AG20443 (cell line): Measurements from ENCODE around the gene TMEM247.
A peak's percentile ranks its signal among the peaks of the same experiment; 100 is the strongest.

Source experiments
- DNase-seq: peaks from one replicate; pipeline ENCODE4 v3.0.0; 2012; ENCODE audit warnings: low spot score, mixed read lengths

The TMEM247 gene

GRCh38 chr2:46489423-46490174 is 10.2 kb downstream of the TMEM247 start:
- DNase-seq: no peak

- peak; percentile 41 for DNase-seq
Measured at GRCh38 chr2:46490521-46491141, 11.3 kb downstream of the TMEM247 start.

DNA sequence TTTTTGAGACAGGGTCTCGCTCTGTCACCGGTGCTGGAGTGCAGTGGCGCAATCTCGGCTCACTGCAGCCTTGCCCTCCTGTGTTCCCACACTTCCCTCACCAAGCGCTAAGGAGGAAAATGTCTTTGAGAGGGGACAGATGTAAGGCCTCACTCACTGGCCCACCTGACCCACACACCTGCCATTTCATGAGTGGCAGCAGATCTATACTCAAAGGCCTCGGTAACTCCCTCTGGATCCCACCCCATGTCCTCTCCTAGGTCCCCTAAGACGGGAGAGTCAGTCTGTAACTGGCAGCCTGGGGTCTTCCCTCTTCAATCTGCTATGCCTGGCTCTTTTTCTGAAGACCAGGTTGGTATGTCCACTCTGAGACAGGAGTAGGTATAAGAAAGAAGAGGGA is 12.9 kb downstream of the TMEM247 start:
- DNase-seq: no peak

GRCh38 chr2:46493241-46493970 is 14.0 kb downstream of the TMEM247 start:
- peak; percentile 58 for DNase-seq

DNA sequence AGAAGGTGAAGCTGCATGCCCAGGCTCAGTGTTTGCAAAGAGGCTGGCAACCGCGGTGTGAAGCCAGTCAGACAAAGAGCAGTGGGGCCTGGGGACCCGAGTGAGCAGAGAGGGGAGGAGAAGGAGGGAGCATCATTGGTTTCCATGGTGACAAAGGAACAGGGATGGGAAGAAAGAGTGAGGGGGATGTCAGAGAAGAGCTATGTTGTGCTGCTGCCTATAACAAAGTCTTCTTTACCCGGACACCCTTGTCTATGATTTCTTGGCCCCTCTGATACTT is 14.5 kb downstream of the TMEM247 start:
- DNase-seq: no peak

DNA sequence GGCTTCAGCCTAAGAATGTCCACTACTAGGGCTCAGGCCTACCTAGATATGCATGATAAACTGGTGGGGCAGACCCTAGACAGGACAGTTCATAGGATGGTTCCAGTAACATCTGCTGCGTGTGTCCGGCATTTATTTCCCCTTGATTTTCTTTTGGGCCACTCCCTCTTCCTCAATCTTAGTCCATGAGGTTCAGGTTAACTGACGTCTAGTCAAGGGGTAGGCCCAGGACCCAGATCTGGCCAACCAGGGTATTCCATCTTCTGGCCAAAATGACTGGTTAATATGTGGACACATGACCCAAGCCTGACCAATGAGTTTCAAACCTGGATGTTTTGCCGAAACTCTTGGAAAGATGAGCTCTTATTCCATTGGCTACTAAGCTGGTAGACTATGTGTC is 15.2 kb downstream of the TMEM247 start:
- no peak for DNase-seq

DNA sequence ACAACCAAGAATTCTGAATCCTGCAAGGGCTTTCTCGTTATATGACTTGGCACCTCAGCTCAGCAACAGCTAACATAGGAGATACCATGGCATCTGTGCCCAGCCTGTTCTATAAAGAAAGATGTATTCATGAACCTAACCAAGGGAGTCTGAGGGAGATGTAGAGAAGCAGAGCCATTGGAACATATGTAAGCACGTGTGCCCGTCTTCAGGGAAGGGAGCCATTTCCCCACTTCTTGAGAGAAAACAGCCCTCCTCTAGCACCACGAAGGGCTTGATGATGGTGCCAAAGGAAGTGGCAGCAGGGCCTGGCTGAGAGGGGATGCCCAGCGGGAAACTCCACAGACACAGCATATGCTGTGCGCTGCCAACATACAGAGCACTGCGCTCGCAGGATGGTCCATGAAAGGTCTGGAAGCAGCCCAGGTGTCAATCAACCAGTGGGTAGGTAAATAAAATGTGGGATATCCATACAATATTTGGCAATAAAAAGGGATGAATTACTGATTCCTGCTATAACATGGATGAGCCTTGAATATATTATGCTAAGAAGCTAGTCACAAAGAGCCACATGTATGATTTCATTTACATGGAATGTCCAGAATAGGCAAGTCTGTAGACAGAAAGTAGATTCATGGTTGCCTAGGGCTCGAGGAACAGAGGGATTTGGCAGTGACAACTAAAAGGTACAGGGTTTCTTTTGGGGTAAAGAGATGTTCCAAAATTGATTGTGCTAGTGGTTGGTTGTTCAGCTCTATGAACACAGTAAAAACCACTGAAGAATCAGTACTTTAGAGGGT is 16.1 kb downstream of the TMEM247 start:
- no peak for DNase-seq

- no peak for DNase-seq
Measured at GRCh38 chr2:46497766-46498165, 18.4 kb downstream of the TMEM247 start.

GRCh38 chr2:46498681-46499080 is 19.3 kb downstream of the TMEM247 start:
- DNase-seq: no peak

- no peak for DNase-seq
Measured at GRCh38 chr2:46499392-46499785, 20.0 kb downstream of the TMEM247 start.

DNA sequence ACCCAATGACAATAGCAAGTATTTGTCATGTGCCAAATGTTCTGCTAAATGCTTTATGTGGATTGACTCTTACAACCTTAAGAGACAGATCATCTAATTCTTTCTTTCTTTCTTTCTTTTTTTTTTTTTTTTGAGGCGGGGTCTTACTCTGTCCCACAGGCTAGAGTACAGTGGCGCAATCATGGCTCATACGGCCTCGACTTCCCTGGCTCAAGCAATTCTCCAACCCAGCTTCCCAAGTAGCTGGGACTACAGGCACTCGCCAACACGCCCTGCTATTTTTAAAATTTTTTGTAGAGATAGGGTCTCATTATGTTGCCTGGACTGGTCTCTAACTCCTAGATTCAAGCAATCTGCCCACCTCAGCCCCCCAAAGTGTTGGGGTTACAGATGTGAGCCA is 21.4 kb downstream of the TMEM247 start:
- DNase-seq: no peak

- DNase-seq: no peak
Measured at GRCh38 chr2:46502291-46502885, 23.0 kb downstream of the TMEM247 start.

GRCh38 chr2:46503686-46504085 is 24.3 kb downstream of the TMEM247 start:
- no peak for DNase-seq

DNA sequence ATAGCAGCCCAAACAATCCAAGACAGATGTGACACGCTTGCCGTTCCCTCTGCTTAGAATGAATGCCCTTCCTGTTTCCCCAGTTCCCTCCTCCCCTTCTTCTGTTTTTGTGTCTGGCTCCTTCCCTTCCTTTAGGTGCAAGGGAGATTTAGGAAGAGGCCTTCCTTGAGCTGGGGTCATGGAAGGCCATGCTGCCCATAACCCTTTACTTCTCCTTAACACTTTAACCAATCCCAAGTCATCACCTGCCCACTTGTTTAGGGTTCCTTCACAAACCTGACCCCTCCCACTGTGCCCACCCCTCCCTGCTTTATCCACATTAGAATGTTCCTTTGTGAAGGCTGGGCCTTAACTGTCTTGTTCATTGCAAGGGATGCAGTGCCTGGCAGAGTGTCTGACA is 24.9 kb downstream of the TMEM247 start:
- DNase-seq: no peak

DNA sequence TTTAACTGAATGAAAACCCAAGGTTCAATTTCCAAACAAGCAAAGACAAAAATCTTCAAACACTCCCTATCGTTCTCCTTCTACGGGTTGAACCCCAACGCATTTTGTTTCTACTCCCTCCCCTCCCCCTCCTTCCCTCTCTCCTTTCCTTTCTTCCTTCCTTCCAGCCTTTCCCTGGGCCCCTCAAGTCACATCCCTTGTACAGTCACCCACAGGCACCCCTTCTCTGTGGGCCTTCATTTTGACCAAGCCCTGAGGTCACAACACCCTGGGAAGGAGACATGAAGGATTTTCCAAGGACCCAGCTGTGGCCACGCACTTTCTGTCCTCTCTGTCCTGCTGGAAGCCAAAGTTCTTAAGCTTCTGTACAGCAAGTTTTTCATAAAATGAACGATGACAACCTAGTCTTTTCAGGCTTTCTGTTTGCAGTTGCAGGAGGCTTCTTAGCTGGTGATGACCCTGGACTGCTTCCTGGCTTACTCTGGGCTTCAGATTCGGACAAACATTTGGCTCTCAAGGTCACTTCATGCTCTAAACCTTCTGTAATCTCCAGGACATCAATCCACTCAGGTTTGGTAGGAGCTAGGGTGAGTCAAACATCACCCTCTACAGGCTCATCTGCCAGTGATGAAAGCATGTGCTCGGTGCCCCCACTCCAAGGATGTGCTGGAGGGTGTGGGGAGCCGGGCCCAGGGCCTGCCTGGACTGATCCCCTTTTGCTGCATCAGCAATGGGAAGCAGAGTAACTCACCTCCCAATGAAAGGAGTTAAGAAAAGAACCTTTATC is 25.5 kb downstream of the TMEM247 start:
- DNase-seq: no peak

GRCh38 chr2:46505472-46505783 is 26.1 kb downstream of the TMEM247 start:
- no peak for DNase-seq

DNA sequence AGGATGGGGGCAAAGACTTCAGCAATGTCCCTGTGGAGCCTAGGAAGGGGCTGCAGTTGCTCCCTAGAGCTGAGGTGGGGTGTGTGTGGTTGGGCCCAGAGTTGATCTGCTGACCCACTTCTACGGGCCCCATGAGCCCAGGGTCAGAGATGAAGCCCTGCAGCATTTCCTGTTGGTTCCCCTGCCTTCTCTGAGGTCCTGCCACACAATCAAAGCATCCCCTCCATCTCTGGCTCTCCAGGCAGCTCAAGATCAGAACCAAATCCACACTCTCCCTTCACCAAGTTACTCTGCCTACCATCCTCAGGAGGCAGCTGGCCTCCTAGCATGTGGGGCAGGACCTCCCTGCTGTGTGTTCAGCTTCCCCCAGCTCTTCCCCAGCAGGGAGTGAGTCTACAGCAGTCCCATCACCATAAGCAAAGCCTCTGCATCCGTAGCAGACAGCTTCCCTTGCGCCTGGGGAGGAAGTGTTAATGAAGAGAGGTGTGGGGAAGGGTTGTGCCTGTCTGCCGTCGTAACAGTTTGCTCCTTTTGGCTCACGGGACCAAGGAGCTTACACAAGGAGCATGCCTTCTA is 26.9 kb downstream of the TMEM247 start:
- DNase-seq: no peak

- DNase-seq: no peak
Measured at GRCh38 chr2:46508312-46508711, 28.9 kb downstream of the TMEM247 start.

DNA sequence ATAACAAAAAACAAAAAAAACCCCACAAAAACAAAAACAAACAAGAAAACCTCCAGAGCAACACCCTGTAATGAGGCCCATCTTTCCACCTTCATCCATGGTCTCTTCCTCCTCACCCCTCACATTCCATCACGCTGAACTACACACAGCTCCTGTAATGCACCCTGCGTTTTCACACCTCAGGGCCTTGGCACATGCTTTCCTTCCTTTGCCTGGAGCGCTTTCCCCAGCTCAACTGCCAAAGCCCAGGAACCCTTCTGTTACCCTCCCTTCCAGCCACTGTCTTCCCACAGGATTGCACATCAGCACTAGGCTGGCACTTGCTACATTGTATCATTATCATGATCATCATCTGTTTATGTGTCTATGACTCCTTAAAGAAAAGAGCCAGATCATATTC is 29.4 kb downstream of the TMEM247 start:
- DNase-seq: no peak

DNA sequence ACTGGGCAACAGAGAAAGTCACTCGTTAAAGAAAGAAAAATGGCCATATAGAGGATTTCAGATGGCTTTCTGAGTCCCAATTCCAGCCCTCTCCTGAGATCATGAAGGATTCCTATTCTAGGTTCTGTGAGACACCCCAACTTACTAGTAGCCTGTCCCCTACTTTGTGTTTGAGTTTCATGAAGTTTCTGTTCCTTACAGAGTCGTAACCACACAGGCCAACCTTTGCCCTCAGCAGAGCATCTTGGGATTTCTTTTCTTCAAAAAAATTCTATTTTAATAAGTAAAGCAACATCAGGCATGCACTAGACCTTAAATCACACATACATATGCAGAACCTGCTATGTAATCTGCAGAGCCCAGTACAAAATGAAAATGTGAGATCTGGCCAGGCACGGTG is 30.4 kb downstream of the TMEM247 start:
- DNase-seq: no peak

GRCh38 chr2:46510598-46511177 is 31.3 kb downstream of the TMEM247 start:
- DNase-seq: no peak
